ENCODE data around the gene ZNF789.
"Not testable (repeated sequence)": the region's sequence is repeated elsewhere in the genome, so short reads cannot be mapped to it uniquely, and the experiment has no call there.

Gene ZNF789

GRCh38 chr7:99472561-99473314 lies at the start of gene ZNF789:
TSS of gene ZNF789 (plus strand) at chr7:99472890. CDS start at chr7:99476457, 3,567 bp downstream.
- peak; percentile 98 for DNase-seq

GRCh38 chr7:99424932-99425730 lies 47.6 kb upstream of the ZNF789 start:
- DNase-seq, result no peak

- DNase-seq, result no peak
Measured at GRCh38 chr7:99428972-99429566, 43.6 kb upstream of the ZNF789 start.

GRCh38 chr7:99429756-99430155 lies 42.9 kb upstream of the ZNF789 start:
- no peak for DNase-seq

GRCh38 chr7:99431756-99432540 lies 40.7 kb upstream of the ZNF789 start:
- DNase-seq, result not testable (repeated sequence)

- DNase-seq, result no peak
Measured at GRCh38 chr7:99433158-99433557, 39.5 kb upstream of the ZNF789 start.

GRCh38 chr7:99437946-99438572 lies 34.6 kb upstream of the ZNF789 start:
- DNase-seq, result no peak

- DNase-seq, result peak; percentile 97
Measured at GRCh38 chr7:99438573-99439480, 33.9 kb upstream of the ZNF789 start, which contains the start of the genes CPSF4 and PTCD1. TSS of gene CPSF4 (plus strand) at chr7:99438943. CDS start at chr7:99439083, 140 bp downstream. TSS of gene PTCD1 (minus strand) at chr7:99438798. CDS start at chr7:99435242, 3,556 bp downstream.

GRCh38 chr7:99440195-99440594 lies 32.5 kb upstream of the ZNF789 start:
- DNase-seq, result no peak

- no peak for DNase-seq
Measured at GRCh38 chr7:99446096-99446495, 26.6 kb upstream of the ZNF789 start.

GRCh38 chr7:99447943-99448342 lies 24.7 kb upstream of the ZNF789 start:
- no peak for DNase-seq

- DNase-seq, result no peak
Measured at GRCh38 chr7:99448855-99449254, 23.8 kb upstream of the ZNF789 start.

- DNase-seq, result no peak
Measured at GRCh38 chr7:99449326-99449725, 23.4 kb upstream of the ZNF789 start.

- no peak for DNase-seq
Measured at GRCh38 chr7:99451936-99452335, 20.8 kb upstream of the ZNF789 start.

- no peak for DNase-seq
Measured at GRCh38 chr7:99452541-99452940, 20.1 kb upstream of the ZNF789 start.

GRCh38 chr7:99453105-99453504 lies 19.6 kb upstream of the ZNF789 start:
- DNase-seq, result no peak

GRCh38 chr7:99455874-99456273 lies 16.8 kb upstream of the ZNF789 start:
- no peak for DNase-seq

GRCh38 chr7:99456288-99456687 lies 16.4 kb upstream of the ZNF789 start:
- DNase-seq, result no peak

GRCh38 chr7:99457050-99457649 lies 15.5 kb upstream of the ZNF789 start:
- no peak for DNase-seq

GRCh38 chr7:99457650-99458493 lies 14.8 kb upstream of the ZNF789 start:
- no peak for DNase-seq

All from activated CD8-positive, alpha-beta memory T cell treated with anti-CD3 and anti-CD28 coated beads, Interleukin-2, amount 50 U/mL, for 48 hours (primary cell).